Endothelial cell (in vitro differentiated cells): ENCODE data around the gene MAU2. TPM values are rescaled to one million over a fixed set of nuclear protein-coding genes. Genes with fewer than 3 reads are reported as not detected.

Source experiments
- DNase-seq: peaks from one replicate; pipeline ENCODE4 v3.0.0; 2021; ENCODE audit warnings: low spot score
- H3K27ac Mint-ChIP-seq: one replicate; pipeline ENCODE4 v1.8.0; 2021; ENCODE audit warnings: mixed read lengths, inconsistent platforms; ENCODE audit not compliant: unreplicated experiment
- H3K27me3 Mint-ChIP-seq: one replicate; pipeline ENCODE4 v1.8.0; 2021; ENCODE audit warnings: mild to moderate bottlenecking, moderate library complexity, mixed read lengths, inconsistent platforms; ENCODE audit not compliant: unreplicated experiment
- H3K36me3 Mint-ChIP-seq: one replicate; pipeline ENCODE4 v1.8.0; 2021; ENCODE audit warnings: mild to moderate bottlenecking, low read depth, mixed read lengths, inconsistent platforms; ENCODE audit not compliant: unreplicated experiment
- H3K4me1 Mint-ChIP-seq: one replicate; pipeline ENCODE4 v1.8.0; 2021; ENCODE audit warnings: mild to moderate bottlenecking, mixed read lengths, inconsistent platforms; ENCODE audit not compliant: unreplicated experiment
- H3K4me3 Mint-ChIP-seq: one replicate; pipeline ENCODE4 v1.8.0; 2021; ENCODE audit warnings: mild to moderate bottlenecking, mixed read lengths, inconsistent platforms; ENCODE audit not compliant: unreplicated experiment
- H3K9me3 Mint-ChIP-seq: one replicate; pipeline ENCODE4 v1.8.0; 2021; ENCODE audit warnings: mixed read lengths, inconsistent platforms; ENCODE audit not compliant: unreplicated experiment
- total RNA-seq: library from RNA; stranded (reverse); fragmentation: NEBNext Ultra II Directional; extraction: Animal tissue kit (Norgen Biotek cat#: 25700); gene quantifications from one replicate; pipeline ENCODE4 v1.2.1, GENCODE V29; 2021; ENCODE audit not compliant: unreplicated experiment
- TF ChIP-seq, protein P1 (sequence below): fragments of 200-600 bp; sonication (generic); IDR thresholded peaks from one replicate; pipeline ENCODE4 v1.5.0; 2021; ENCODE audit warnings: antibody characterized with exemption; ENCODE audit not compliant: unreplicated experiment

Gene MAU2
- total RNA-seq, 1 donor from 2014 or later: 49.3 TPM

DNA sequence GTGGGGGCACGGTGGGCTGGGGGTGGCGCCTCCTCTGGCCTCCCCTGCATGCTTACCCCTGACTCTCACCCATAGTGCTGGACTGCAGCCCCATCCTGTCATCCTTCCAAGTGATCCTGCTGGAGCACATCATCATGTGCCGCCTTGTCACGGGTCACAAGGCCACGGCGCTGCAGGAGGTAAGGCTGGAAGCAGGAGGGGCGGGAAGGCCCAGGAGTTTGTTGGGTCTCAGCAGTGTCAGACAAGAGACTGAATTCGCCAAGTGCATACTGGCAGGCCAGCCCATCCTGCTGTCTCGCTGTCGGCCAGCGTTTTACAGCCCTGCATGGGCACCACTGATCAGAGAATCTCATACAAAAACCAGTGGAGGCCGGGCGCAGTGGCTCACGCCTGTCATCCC, 23.1 kb downstream of the MAU2 start:
- Mint-ChIP-seq H3K27ac (no peak overlapping the region), H3K4me1 (no peaks in the 10 kb centered on the region), H3K4me3 (no peak overlapping the region), H3K9me3 (no peaks in the 10 kb centered on the region), H3K27me3 (peaks cover 5% of the 10 kb centered on the region), H3K36me3 (peaks cover 30% of the 10 kb centered on the region)
- TF ChIP-seq, protein P1, sequence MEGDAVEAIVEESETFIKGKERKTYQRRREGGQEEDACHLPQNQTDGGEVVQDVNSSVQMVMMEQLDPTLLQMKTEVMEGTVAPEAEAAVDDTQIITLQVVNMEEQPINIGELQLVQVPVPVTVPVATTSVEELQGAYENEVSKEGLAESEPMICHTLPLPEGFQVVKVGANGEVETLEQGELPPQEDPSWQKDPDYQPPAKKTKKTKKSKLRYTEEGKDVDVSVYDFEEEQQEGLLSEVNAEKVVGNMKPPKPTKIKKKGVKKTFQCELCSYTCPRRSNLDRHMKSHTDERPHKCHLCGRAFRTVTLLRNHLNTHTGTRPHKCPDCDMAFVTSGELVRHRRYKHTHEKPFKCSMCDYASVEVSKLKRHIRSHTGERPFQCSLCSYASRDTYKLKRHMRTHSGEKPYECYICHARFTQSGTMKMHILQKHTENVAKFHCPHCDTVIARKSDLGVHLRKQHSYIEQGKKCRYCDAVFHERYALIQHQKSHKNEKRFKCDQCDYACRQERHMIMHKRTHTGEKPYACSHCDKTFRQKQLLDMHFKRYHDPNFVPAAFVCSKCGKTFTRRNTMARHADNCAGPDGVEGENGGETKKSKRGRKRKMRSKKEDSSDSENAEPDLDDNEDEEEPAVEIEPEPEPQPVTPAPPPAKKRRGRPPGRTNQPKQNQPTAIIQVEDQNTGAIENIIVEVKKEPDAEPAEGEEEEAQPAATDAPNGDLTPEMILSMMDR: no peak
- no peak for DNase-seq

DNA sequence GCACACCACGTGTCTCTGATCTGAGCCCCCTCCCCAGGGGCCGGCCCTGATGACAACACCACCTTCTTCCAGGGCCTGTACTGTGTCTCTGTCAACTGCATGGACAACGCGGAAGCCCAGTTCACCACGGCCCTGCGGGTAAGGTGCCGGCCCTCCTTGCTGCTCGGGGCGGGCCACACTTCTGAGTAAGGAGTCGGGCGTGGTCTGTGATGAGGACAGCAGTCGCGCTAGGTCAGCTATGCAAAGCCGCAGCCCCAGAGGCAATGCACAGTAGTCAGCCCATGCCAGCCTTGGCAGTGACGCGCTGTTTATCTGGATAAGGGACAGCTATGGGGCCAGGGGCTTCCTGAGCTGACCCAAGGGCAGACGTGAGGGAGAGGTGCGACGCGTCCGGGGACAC, 24.6 kb downstream of the MAU2 start:
- Mint-ChIP-seq H3K27ac (no peak overlapping the region), H3K27me3 (peaks cover 5% of the 10 kb centered on the region), H3K36me3 (peaks cover 30% of the 10 kb centered on the region), H3K9me3 (no peaks in the 10 kb centered on the region), H3K4me3 (no peak overlapping the region), H3K4me1 (no peaks in the 10 kb centered on the region)
- no peak for DNase-seq
- TF ChIP-seq, protein P1: no peak

DNA sequence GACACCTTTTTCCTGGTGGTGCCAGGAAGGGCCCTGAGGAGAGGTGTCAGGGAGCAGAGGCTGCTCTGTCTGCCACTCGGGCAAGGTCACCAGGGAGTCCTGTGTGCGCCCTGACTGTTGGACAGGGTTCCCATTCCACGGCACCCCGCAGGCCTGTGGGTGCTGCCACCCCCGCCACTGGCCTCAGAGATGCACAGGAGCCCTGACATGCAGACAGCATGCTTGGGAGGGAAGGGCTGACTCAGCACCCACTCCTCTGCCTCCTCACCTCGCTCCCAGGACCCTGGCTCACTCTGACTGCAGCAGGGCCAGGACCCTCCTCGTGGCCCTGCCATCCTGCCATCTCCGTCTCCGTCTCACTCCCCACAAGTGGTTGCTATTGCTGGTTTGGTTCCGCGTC, 25.3 kb downstream of the MAU2 start:
- H3K36me3 Mint-ChIP-seq: peaks cover 30% of the 10 kb centered on the region
- TF ChIP-seq, protein P1: no peak

DNA sequence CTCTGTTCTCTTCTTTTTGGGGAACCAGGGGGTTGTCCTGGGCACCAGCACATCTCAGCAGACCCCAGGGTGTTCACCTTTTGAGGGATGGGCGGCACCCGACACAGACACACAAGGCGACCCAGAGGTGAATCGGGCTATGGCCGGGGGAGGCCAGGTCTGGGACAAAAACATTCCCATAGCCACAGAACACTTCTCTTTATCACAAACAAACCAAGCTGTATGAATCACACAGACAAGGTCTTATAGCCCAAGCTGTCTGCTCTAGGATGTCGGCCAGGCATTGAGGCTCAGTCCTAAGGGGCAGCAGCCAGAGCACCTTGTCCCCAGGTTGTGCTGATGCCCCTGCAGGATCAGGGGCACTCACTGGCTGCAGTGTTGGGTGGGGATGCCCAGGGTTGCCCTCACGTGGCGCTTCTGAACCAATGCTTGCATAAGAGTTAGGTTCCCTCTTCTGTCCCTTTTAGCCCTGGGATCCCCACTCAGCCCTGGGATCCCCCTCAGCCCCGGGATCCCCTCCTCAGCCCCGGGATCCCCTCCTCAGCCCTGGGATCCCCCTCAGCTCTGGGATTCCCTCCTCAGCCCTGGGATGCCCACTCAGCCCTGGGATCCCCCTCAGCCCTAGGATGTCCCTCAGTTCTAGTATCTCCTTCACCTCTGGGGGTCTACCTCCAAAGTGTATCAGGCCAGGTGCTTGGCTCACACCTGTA, 26.9 kb downstream of the MAU2 start:
- no peak for DNase-seq
- Mint-ChIP-seq H3K36me3 (peaks cover 35% of the 10 kb centered on the region), H3K9me3 (no peaks in the 10 kb centered on the region)

More for the DNA sequence above, 25.3 kb downstream of the MAU2 start:
- Mint-ChIP-seq H3K27ac (no peak overlapping the region), H3K4me3 (peak overlapping the region; percentile 56), H3K27me3 (peaks cover 5% of the 10 kb centered on the region), H3K9me3 (no peaks in the 10 kb centered on the region), H3K4me1 (no peaks in the 10 kb centered on the region)
- no peak for DNase-seq

DNA sequence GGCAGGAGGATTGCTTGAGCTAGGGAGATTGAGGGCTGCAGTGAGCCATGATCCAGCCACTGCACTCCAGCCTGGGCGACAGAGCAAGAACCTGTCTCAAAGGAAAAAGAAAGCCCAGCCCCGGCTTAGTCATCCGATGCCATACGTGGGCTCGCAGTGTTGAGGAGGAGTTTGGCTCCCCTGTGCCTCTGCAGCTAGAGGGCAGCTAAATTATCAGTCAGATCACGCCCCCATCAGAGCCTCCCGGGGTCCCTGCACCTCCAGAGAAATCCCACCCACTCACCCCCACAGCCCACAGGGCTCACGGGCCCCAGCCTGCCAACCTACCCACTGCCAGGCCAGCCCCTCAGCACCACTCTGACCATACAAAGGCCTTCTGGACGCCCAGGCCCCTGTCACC, 27.6 kb downstream of the MAU2 start:
- no peak overlapping the region for H3K27ac Mint-ChIP-seq
- no peaks in the 10 kb centered on the region for H3K4me1 Mint-ChIP-seq
- TF ChIP-seq, protein P1: no peak
- peaks cover 5% of the 10 kb centered on the region for H3K27me3 Mint-ChIP-seq
- no peak overlapping the region for H3K4me3 Mint-ChIP-seq
- peaks cover 32% of the 10 kb centered on the region for H3K36me3 Mint-ChIP-seq
- H3K9me3 Mint-ChIP-seq: no peaks in the 10 kb centered on the region
- DNase-seq: no peak

More for the DNA sequence above, 26.9 kb downstream of the MAU2 start:
- TF ChIP-seq, protein P1: no peak
- peaks cover 5% of the 10 kb centered on the region for H3K27me3 Mint-ChIP-seq
- peak overlapping the region; percentile 70 for H3K4me3 Mint-ChIP-seq
- H3K27ac Mint-ChIP-seq: no peak overlapping the region
- H3K4me1 Mint-ChIP-seq: no peaks in the 10 kb centered on the region
